ENCODE results near the gene ORMDL3. TPM values are rescaled to one million over a fixed set of nuclear protein-coding genes. Genes with fewer than 3 reads are reported as not detected.

The ORMDL3 gene
- total and polyA plus RNA-seq, 2 experiments from 2014 or later, result 33.6 to 38.5 TPM

DNA sequence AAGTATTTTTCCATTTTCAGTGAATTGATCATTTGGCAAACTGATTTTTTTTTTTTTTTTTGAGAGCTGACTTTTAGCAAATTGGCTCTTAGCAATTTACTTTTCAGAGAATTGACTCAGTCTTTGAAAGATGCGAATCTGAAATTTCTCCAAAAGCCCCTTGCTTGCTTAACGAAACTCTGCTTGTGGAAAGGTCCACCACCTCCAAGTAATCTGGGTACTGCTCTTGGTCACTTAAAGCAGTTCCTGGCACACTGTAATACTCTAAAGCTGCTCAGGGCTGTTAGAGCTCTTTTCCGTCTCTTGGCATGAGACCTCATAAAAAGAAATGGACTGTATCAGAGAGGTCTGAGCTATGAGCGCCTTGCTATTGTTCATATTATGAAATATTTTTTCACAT, 11.8 kb downstream of the ORMDL3 start (continued):
- TF ChIP-seq, protein P1, sequence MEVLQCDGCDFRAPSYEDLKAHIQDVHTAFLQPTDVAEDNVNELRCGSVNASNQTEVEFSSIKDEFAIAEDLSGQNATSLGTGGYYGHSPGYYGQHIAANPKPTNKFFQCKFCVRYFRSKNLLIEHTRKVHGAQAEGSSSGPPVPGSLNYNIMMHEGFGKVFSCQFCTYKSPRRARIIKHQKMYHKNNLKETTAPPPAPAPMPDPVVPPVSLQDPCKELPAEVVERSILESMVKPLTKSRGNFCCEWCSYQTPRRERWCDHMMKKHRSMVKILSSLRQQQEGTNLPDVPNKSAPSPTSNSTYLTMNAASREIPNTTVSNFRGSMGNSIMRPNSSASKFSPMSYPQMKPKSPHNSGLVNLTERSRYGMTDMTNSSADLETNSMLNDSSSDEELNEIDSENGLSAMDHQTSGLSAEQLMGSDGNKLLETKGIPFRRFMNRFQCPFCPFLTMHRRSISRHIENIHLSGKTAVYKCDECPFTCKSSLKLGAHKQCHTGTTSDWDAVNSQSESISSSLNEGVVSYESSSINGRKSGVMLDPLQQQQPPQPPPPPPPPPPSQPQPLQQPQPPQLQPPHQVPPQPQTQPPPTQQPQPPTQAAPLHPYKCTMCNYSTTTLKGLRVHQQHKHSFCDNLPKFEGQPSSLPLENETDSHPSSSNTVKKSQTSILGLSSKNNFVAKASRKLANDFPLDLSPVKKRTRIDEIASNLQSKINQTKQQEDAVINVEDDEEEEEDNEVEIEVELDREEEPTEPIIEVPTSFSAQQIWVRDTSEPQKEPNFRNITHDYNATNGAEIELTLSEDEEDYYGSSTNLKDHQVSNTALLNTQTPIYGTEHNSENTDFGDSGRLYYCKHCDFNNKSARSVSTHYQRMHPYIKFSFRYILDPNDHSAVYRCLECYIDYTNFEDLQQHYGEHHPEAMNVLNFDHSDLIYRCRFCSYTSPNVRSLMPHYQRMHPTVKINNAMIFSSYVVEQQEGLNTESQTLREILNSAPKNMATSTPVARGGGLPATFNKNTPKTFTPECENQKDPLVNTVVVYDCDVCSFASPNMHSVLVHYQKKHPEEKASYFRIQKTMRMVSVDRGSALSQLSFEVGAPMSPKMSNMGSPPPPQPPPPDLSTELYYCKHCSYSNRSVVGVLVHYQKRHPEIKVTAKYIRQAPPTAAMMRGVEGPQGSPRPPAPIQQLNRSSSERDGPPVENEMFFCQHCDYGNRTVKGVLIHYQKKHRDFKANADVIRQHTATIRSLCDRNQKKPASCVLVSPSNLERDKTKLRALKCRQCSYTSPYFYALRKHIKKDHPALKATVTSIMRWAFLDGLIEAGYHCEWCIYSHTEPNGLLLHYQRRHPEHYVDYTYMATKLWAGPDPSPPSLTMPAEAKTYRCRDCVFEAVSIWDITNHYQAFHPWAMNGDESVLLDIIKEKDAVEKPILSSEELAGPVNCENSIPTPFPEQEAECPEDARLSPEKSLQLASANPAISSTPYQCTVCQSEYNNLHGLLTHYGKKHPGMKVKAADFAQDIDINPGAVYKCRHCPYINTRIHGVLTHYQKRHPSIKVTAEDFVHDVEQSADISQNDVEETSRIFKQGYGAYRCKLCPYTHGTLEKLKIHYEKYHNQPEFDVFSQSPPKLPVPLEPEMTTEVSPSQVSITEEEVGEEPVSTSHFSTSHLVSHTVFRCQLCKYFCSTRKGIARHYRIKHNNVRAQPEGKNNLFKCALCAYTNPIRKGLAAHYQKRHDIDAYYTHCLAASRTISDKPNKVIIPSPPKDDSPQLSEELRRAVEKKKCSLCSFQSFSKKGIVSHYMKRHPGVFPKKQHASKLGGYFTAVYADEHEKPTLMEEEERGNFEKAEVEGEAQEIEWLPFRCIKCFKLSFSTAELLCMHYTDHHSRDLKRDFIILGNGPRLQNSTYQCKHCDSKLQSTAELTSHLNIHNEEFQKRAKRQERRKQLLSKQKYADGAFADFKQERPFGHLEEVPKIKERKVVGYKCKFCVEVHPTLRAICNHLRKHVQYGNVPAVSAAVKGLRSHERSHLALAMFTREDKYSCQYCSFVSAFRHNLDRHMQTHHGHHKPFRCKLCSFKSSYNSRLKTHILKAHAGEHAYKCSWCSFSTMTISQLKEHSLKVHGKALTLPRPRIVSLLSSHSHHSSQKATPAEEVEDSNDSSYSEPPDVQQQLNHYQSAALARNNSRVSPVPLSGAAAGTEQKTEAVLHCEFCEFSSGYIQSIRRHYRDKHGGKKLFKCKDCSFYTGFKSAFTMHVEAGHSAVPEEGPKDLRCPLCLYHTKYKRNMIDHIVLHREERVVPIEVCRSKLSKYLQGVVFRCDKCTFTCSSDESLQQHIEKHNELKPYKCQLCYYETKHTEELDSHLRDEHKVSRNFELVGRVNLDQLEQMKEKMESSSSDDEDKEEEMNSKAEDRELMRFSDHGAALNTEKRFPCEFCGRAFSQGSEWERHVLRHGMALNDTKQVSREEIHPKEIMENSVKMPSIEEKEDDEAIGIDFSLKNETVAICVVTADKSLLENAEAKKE (CRISPR knock-in tag; IDR thresholded peaks at IDR 0.05), result no peak
- no peak for TF ChIP-seq ZNF114 (CRISPR knock-in tag; IDR thresholded peaks at IDR 0.05)
- TF ChIP-seq, protein P2, sequence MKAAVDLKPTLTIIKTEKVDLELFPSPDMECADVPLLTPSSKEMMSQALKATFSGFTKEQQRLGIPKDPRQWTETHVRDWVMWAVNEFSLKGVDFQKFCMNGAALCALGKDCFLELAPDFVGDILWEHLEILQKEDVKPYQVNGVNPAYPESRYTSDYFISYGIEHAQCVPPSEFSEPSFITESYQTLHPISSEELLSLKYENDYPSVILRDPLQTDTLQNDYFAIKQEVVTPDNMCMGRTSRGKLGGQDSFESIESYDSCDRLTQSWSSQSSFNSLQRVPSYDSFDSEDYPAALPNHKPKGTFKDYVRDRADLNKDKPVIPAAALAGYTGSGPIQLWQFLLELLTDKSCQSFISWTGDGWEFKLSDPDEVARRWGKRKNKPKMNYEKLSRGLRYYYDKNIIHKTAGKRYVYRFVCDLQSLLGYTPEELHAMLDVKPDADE (IDR thresholded peaks at IDR 0.05), result no peak
- no peak for TF ChIP-seq JUNB (IDR thresholded peaks at IDR 0.05; ENCODE audit: unreplicated experiment)
- no peak for TF ChIP-seq CREB1 (CRISPR knock-in tag; IDR thresholded peaks at IDR 0.05; ENCODE audit: low read depth)
- TF ChIP-seq STAT1 (IDR thresholded peaks at IDR 0.05; ENCODE audit: unreplicated experiment), result no peak

DNA sequence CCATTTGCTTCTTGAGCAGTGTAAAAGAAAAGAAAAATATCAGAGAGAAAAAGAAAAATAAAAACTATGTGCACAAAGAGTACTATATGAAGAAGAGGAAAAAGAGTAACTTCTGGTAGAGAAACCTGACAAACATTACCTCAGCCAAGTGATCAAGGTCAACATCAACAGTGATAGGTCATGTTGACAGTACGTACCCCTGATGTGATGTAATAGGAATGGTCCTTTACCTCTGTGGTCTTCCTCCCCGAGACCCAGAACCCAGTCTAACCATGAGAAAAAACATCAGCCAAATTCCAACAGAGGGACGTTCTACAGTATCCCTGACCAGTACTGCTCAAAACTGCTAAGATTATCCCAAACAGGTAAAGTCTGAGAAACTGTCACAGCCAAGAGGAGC, 13.4 kb downstream of the ORMDL3 start:
- H4K20me1 ChIP-seq (replicated peaks; ENCODE audit: insufficient read depth), result no peaks in the 10 kb centered on the region
- Mint-ChIP-seq H3K4me3 (no peak overlapping the region), H3K27me3 (ENCODE audit: insufficient read depth, low read depth, poor library complexity) (peaks cover 3% of the 10 kb centered on the region), H3K36me3 (ENCODE audit: low read depth) (peaks cover under 1% of the 10 kb centered on the region; the same call in 2 of the 3 replicates), H3K27ac (no peak overlapping the region), H3K9me3 (no peaks in the 10 kb centered on the region), H3K4me1 (no peaks in the 10 kb centered on the region)
- no peaks in the 10 kb centered on the region; the same call in 1 of the 2 replicates for H3K36me3 ChIP-seq (ENCODE audit: insufficient read depth)
- no peak overlapping the region for H3K4me3 ChIP-seq
- no peaks in the 10 kb centered on the region for H3K79me2 ChIP-seq (replicated peaks; ENCODE audit: insufficient read depth)
- no peak overlapping the region for H2AFZ ChIP-seq
- H3K27ac ChIP-seq (ENCODE audit: low read depth), result no peak overlapping the region
- no peaks in the 10 kb centered on the region for H3K9me2 ChIP-seq (ENCODE audit: insufficient read depth)
- ATAC-seq (no peak), DNase-seq (ENCODE audit: low spot score) (no peak)
- no peak for TF ChIP-seq POLR2AphosphoS5 (IDR thresholded peaks at IDR 0.05; ENCODE audit: low read depth)
- no peak for TF ChIP-seq EZH2phosphoT487 (IDR thresholded peaks at IDR 0.05; ENCODE audit: unreplicated experiment)
- no peak for TF ChIP-seq ZNF331 (CRISPR knock-in tag; IDR thresholded peaks at IDR 0.05; ENCODE audit: low read depth)
- H3K27me3 ChIP-seq (ENCODE audit: insufficient read depth), result no peaks in the 10 kb centered on the region
- no peak overlapping the region for H3K4me2 ChIP-seq
- H3F3A ChIP-seq (replicated peaks; ENCODE audit: low read depth), result no peaks in the 10 kb centered on the region
- no peaks in the 10 kb centered on the region for H3K4me1 ChIP-seq (ENCODE audit: insufficient read depth)
